ENCODE measurements around the gene PLXND1. TPM values are rescaled to one million over a fixed set of nuclear protein-coding genes. Genes with fewer than 3 reads are reported as not detected.

PLXND1 gene
- total RNA-seq, 3 donors from 2014 or later, result 4.8 to 6.2 (median 6.1) TPM

DNA sequence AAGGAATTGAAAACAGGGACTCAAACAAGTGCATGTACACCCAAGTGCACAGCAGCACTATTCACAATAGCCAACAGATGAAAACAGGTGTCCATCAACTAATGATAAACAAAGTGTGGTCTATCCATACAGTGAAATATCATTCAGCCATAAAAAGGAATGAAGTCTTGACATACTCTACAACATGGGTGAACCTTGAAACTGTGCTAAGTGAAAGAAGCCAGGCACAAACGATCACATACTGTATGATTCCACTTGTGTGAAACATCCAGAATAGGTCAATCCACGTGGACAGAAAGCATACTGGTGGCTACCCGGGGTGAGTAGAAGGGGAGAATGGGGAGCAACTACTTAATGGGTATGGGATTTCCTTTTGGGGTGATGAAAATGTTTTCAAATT is 29.6 kb upstream of the PLXND1 start:
- Mint-ChIP-seq H3K4me3 (no peak overlapping the region), H3K9me3 (no peaks in the 10 kb centered on the region), H3K4me1 (ENCODE audit: low read depth) (no peaks in the 10 kb centered on the region), H3K27me3 (ENCODE audit: low read depth) (no peaks in the 10 kb centered on the region), H3K36me3 (ENCODE audit: insufficient read depth) (no peaks in the 10 kb centered on the region)
- ATAC-seq, result no peak
- DNase-seq, result no peak

DNA sequence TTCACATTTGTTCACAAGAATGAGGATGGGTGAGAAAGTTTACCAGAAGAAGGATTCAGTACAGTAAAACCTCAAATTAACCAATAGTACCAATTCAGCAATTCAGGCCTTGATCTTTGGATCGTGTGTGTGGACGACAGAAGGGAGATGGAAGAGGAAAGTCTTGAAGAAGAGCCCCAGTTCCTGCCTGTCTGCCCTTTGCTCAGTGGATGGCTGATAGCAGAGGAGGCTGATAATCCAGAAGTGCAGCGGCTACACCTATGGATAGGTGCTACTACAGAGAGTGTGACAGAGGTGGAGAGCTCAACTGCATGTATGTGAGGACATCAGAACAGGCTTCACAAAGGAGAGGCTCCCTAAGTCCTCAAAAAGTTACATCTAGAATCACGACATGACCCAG is 29.2 kb upstream of the PLXND1 start:
- ATAC-seq (no peak), DNase-seq (no peak)
- H3K4me3 Mint-ChIP-seq, result no peak overlapping the region
- no peaks in the 10 kb centered on the region for H3K9me3 Mint-ChIP-seq
- H3K27me3 Mint-ChIP-seq (ENCODE audit: low read depth), result no peaks in the 10 kb centered on the region
- no peaks in the 10 kb centered on the region for H3K36me3 Mint-ChIP-seq (ENCODE audit: insufficient read depth)
- no peaks in the 10 kb centered on the region for H3K4me1 Mint-ChIP-seq (ENCODE audit: low read depth)

DNA sequence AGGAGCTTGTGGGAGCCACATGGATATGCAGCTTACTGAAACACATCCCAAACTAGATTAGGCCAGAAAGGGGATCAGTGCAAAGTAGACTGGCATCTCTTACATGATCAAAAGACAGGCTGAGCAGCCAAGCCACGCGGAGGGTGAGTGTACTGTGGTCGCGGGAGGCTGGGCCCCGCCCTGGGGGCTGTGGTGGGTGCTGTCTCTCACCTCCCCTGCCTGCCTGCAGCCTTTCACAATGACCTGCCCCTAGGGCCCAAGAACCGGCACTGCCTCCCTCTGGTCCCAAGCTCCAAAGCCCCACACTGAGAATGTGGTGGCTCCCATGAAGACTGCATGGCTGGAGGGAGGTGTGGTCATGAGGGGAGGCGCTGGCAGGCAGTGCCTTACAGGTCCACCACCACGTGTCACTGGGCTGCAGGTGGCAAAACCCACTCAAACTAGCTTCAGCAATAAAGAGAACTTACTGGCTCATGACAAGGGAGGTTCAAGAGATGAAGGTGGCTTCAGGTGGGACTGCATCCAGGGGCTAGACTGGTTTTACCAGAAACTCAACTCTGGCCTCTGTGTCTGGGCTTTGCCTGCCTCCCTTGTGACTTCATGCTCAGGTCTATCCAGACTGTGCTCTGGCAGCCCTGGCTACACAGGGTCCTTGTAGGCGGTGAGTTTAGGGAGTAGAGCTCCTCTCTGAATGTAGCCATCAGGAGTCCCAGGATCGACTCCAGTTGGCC is 27.4 kb upstream of the PLXND1 start:
- no peak for DNase-seq
- no peak overlapping the region for H3K4me3 Mint-ChIP-seq
- no peaks in the 10 kb centered on the region for H3K27me3 Mint-ChIP-seq (ENCODE audit: low read depth)
- no peaks in the 10 kb centered on the region for H3K36me3 Mint-ChIP-seq (ENCODE audit: insufficient read depth)
- H3K9me3 Mint-ChIP-seq, result no peaks in the 10 kb centered on the region
- peak in 1 of 2 donors; percentile 35 for ATAC-seq
- no peaks in the 10 kb centered on the region for H3K4me1 Mint-ChIP-seq (ENCODE audit: low read depth)

DNA sequence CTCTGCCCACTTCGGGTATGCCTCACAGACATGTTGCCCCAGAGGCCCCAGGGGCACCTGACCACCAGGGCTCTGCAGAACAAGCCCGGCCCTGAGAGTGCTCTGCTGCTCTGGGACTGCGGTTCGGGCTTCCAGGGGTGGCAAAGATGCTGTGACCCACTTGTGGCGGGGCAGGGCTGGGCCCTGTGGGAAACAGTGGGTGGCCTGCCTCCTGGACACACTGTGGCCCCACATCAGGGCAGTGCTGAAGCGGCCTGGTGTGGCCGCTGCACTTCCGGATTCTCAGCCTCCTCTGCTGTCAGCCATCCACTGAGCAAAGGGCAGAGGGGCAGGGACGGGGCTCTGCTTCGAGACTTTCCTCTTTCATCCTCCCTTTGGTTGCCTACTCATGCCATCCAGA is 26.5 kb upstream of the PLXND1 start:
- H3K36me3 Mint-ChIP-seq (ENCODE audit: insufficient read depth), result no peaks in the 10 kb centered on the region
- H3K4me1 Mint-ChIP-seq (ENCODE audit: low read depth), result peaks cover 3% of the 10 kb centered on the region
- ATAC-seq, result no peak
- H3K4me3 Mint-ChIP-seq, result no peak overlapping the region
- no peaks in the 10 kb centered on the region for H3K27me3 Mint-ChIP-seq (ENCODE audit: low read depth)
- DNase-seq, result no peak
- no peaks in the 10 kb centered on the region for H3K9me3 Mint-ChIP-seq

DNA sequence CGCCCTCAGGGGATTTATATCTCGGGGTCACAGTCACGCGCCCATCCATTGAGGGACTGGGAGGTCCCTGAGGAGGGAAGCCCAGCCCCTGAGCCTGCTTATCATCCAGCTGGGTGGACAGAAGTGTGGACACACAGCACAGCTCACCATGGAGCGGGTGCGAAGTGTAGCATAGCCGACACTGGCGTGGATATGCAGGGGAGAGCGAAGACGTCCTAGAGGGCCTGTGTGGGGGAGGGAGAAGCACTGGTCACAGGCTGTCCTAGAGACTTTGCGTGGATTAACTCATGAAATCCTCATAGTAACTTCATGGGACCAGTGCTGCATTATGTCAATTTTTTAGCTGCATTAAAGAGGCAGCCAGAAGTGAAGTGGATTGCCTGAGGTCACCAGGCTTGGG is 26.1 kb upstream of the PLXND1 start:
- Mint-ChIP-seq H3K4me1 (ENCODE audit: low read depth) (peaks cover 7% of the 10 kb centered on the region), H3K36me3 (ENCODE audit: insufficient read depth) (no peaks in the 10 kb centered on the region), H3K9me3 (no peaks in the 10 kb centered on the region), H3K27me3 (ENCODE audit: low read depth) (no peaks in the 10 kb centered on the region), H3K4me3 (no peak overlapping the region)
- ATAC-seq (no peak), DNase-seq (no peak)

DNA sequence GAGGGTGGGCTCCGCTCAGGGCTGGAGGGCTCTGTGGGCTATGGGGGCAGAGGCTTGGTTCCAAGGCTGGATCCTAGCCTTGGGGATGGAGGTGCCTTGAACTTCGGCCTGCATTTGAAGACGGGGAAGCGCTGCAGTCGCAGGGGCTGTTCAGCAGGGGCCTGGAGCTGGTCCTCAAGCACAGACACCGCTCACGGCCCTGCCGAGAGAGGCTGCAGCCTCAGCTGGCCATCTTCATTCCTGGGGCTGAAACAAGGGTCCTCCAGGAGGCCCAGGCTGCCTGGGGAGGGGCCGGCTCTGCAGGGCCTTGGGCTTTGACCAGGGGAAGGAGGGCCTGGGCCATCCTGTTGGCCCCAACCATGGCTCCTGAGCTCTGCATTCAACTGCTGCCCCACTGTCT is 25.6 kb upstream of the PLXND1 start:
- DNase-seq, result no peak
- no peak overlapping the region for H3K4me3 Mint-ChIP-seq
- no peaks in the 10 kb centered on the region for H3K27me3 Mint-ChIP-seq (ENCODE audit: low read depth)
- H3K36me3 Mint-ChIP-seq (ENCODE audit: insufficient read depth), result no peaks in the 10 kb centered on the region
- no peak for ATAC-seq
- no peaks in the 10 kb centered on the region for H3K9me3 Mint-ChIP-seq
- H3K4me1 Mint-ChIP-seq (ENCODE audit: low read depth), result peaks cover 11% of the 10 kb centered on the region

DNA sequence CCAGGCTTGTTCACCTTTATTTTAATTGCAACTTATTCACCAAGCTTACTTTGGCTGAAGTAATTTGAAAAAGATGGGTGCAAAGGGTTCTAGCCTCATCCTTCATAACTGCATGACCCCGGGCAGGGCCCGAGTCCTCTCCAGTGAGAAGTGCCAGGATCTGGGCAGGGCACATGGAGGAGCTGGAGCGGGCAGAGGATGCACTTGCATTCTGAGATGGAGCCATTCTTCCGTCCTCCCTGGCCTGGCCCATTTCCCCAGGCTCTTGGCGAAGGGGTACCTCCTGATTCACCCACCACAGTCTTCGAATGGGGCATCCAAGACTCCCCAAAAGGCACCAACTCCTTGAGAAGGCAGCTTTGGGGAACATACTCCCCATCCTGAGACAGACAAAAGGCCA is 22.5 kb upstream of the PLXND1 start:
- H3K4me3 Mint-ChIP-seq, result no peak overlapping the region
- H3K36me3 Mint-ChIP-seq (ENCODE audit: insufficient read depth), result no peaks in the 10 kb centered on the region
- H3K9me3 Mint-ChIP-seq, result no peaks in the 10 kb centered on the region

DNA sequence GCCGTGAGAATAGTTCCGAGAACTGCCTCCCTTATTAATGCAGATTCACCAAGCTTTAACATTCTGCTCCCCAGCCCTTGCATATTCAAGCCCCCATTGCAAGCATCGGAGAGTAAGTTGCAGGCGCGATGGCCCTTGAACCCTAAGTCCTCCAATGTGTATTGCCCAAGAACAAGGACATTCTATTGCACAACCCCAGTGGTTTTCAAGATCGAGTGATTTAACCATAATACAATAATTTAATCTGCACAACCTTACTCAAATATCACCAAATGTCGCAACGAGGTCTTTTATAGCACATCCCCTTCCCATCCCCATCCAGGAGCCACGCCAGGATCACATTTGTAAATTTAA is 21.7 kb upstream of the PLXND1 start:
- H3K4me3 Mint-ChIP-seq, result peak overlapping the region; percentile 87
- no peak for DNase-seq
- H3K4me1 Mint-ChIP-seq (ENCODE audit: low read depth), result peaks cover 16% of the 10 kb centered on the region
- H3K36me3 Mint-ChIP-seq (ENCODE audit: insufficient read depth), result no peaks in the 10 kb centered on the region
- no peaks in the 10 kb centered on the region for H3K27me3 Mint-ChIP-seq (ENCODE audit: low read depth)
- H3K9me3 Mint-ChIP-seq, result no peaks in the 10 kb centered on the region
- ATAC-seq, result no peak

More for the DNA sequence above, 22.5 kb upstream of the PLXND1 start:
- Mint-ChIP-seq H3K27me3 (ENCODE audit: low read depth) (no peaks in the 10 kb centered on the region), H3K4me1 (ENCODE audit: low read depth) (peaks cover 16% of the 10 kb centered on the region)
- DNase-seq (no peak), ATAC-seq (no peak)

DNA sequence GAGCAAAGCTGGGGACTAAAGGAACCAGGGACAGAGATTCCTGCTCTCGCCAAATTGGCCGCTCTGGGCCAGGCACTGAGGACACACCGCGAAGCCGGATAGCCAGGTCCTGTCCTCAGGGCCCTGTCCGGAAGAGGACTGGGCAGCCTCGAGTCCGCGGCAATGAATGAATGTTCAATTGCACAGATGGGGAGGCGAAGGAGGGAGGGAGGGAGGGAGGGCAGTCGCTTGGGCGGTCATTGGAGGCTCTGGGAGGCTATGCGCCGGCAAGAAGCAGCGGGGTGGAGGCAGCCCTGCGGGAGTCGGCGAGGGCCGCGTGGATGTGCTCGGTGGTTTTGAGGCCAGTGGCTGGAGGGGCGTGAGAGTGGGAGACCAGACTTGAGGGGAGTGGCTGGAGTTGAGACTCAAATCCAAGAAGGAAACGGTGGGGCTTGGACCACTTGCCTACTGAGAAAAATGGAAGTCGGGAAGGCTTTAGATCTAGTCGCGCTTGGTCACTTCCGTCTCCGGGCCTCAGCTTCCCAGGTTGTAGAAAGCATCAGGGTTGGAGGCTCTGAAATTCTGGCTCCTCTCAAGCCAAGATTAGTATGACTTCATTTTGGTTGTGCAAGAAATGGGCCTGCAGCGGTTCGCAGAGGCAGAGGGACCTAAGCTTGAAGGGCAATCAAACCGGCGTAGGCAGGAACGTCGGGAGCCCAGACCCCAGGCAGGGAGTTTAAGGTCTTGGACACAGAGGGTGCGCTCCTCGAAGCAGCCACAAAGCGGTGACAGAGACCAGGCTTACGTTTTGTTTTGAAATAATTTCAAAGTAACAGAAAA is 21.1 kb upstream of the PLXND1 start:
- H3K36me3 Mint-ChIP-seq (ENCODE audit: insufficient read depth), result no peaks in the 10 kb centered on the region
- no peaks in the 10 kb centered on the region for H3K9me3 Mint-ChIP-seq
- DNase-seq (peak; percentile 58), ATAC-seq (peak; percentile 58 to 59)
- H3K4me3 Mint-ChIP-seq, result peak overlapping the region; percentile 87
- no peaks in the 10 kb centered on the region for H3K27me3 Mint-ChIP-seq (ENCODE audit: low read depth)
- H3K4me1 Mint-ChIP-seq (ENCODE audit: low read depth), result peaks cover 16% of the 10 kb centered on the region

DNA sequence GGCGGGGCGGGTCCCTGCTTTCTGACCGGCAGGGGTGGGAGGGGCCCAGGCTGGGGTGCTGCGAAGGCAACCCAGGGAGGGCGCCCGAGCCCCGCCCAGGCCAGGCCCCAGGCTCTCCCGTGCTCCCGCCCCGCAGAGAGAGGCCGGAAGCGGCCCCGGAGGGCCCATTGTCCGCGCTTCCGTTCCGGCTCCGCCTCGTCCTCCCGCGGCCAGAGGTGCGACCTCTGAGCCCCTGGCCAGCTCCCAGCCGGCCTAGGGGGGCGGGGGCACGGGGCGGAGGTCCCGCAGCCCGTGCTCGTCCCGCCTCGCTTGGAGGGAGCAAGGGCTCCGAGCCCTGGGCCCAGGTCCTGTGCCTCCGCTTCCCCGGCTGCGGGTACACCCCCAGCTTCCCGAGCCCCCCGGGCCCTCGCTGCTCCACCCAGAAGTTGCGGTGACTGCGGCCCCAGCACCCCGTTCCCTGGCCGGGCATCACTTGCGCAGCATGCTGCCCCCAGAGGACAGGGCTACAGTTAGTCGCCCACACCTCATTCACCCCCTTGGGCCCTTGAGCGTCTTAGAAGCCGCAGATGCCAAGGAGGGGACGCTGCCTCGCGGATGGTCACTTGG is 20.4 kb upstream of the PLXND1 start:
- DNase-seq, result peak; percentile 40
- peak; percentile 95 to 96 for ATAC-seq
- H3K4me3 Mint-ChIP-seq, result peak overlapping the region; percentile 87
- peaks cover 16% of the 10 kb centered on the region for H3K4me1 Mint-ChIP-seq (ENCODE audit: low read depth)
- H3K9me3 Mint-ChIP-seq, result no peaks in the 10 kb centered on the region
- H3K27me3 Mint-ChIP-seq (ENCODE audit: low read depth), result no peaks in the 10 kb centered on the region
- H3K36me3 Mint-ChIP-seq (ENCODE audit: insufficient read depth), result no peaks in the 10 kb centered on the region

DNA sequence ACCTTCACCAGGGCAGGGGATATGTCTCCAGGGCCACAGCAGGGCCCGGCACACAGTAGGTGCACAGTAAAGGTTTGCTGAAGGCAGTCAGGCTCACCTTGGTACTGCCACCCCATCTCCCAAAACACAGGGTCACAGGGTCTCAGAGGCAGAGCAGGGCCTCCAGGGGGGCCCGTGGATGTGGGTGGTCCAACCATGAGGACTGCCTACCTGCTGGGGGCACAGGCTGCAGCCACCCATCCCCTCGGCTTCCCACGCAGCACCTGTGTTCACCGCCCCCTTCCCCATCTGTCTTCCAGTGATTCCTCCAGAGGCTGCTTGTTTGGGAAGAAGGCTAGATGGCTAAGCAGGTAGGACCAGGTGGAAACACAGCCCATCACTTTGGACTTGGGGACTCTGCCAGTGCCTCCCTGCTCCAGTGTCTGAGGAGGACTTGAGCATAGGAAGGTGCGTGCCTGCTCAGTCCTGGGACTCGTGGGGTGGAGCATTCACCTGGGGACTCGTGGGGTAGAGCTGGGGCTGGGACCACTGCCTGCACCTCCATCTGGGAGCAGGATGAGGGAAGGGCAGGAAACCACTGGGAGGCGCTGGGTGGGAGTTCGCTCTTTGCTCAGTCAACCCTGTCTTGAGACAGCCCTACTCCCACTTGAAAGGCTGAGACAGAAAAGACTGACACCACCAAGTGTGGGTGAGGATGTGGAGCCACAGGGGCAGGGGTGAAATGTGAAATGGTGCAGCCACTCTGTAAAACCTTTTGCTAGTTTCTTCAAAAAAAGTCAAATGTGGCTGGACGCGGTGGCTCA is 18.8 kb upstream of the PLXND1 start:
- DNase-seq (no peak), ATAC-seq (no peak)
- Mint-ChIP-seq H3K9me3 (no peaks in the 10 kb centered on the region), H3K27me3 (ENCODE audit: low read depth) (no peaks in the 10 kb centered on the region), H3K4me3 (peak overlapping the region; percentile 54), H3K36me3 (ENCODE audit: insufficient read depth) (no peaks in the 10 kb centered on the region), H3K4me1 (ENCODE audit: low read depth) (peaks cover 16% of the 10 kb centered on the region)

DNA sequence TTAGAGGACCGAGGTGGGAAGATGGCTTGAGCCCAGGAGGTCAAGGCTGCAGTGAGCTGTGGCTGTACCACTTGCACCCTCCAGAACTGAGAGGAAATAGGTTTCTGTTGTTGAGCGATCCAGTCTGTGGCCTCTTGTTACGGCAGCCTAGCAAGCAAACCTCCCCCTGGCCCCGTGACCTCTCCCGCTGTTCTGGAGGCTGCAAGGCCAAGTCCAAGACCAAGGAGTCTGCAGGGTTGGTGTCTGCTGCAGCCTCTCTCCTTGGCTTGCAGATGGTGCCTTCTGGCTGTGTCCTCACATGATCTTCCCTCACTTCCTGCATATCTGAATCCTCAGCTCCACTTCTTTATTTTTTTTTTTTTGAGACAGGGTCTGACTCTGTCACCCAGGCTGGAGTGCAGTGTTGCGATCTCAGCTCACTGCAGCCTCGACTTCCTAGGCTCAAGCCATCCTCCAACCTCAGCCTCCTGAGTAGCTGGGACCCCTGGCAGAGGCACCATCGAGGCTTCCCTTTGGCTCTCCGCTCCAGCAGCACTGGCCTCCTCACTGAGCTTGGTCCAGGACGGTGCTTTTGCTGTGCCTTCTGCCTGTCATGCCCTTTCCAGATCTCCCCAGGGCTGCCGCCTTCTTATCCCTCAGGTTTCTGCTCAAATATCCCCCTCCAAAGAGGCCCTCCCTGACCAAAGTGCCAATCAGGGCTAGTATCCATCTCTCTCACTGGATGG is 18.0 kb upstream of the PLXND1 start:
- no peak for ATAC-seq
- Mint-ChIP-seq H3K9me3 (no peaks in the 10 kb centered on the region), H3K4me3 (no peak overlapping the region)

DNA sequence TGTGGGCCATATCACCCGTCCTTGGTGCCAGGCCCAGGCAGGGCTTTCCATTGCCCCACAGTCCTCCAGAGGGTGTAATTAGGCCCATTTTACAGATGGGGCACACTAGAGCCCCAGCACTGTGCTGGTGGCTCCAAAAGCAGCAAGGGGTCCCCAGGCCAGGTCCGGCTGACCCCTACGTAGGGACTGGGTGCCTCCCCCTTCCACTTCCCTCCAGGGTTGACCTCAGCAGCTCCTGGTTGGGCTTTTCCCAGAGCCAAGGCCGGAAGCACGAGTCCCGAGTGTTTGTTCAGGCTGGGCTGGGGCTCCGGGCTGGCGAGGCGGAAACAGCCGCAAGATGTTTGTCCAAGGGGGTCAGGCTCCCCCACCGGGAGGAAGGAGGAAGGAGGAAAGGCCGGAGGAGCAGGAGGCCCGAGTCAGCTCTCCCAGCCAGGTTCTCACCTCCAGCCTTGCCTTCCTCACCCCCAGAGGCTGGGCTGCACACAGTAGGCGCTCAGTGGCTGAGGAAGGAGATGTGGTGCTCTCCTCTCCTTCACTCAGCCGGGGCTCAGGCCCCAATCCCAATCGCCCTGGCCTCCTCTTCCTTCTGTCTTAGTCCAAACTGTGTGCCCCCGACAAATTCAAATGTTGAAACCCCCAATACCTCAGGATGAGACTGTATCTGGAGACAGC is 17.1 kb upstream of the PLXND1 start:
- Mint-ChIP-seq H3K4me1 (ENCODE audit: low read depth) (peaks cover 18% of the 10 kb centered on the region), H3K27me3 (ENCODE audit: low read depth) (peaks cover 2% of the 10 kb centered on the region), H3K36me3 (ENCODE audit: insufficient read depth) (no peaks in the 10 kb centered on the region), H3K4me3 (no peak overlapping the region), H3K9me3 (no peaks in the 10 kb centered on the region)
- DNase-seq, result no peak
- ATAC-seq, result no peak

More for the DNA sequence above, 18.0 kb upstream of the PLXND1 start:
- H3K4me1 Mint-ChIP-seq (ENCODE audit: low read depth), result peaks cover 16% of the 10 kb centered on the region
- no peaks in the 10 kb centered on the region for H3K27me3 Mint-ChIP-seq (ENCODE audit: low read depth)
- DNase-seq, result no peak
- H3K36me3 Mint-ChIP-seq (ENCODE audit: insufficient read depth), result no peaks in the 10 kb centered on the region

Data from activated T-cell treated with anti-CD3 and anti-CD28 coated beads, Interleukin-2, amount 50 U/mL, for 4 hours (primary cell).